HepG2 (cell line): ENCODE results near the gene SPATA32.

Experiments
- CTCF ChIP-seq: sonication (generic); formaldehyde crosslinking; IDR thresholded peaks from 2 replicates; pipeline ENCODE4 v1.5.0; 2020; ENCODE audit warnings: mild to moderate bottlenecking, missing genetic modification reagents, moderate library complexity
- FLYWCH1 ChIP-seq: sonication (generic); formaldehyde crosslinking; IDR thresholded peaks from 2 replicates; pipeline ENCODE4 v1.8.1; 2023; ENCODE audit warnings: mild to moderate bottlenecking, missing genetic modification reagents
- ZNF768 ChIP-seq: sonication (generic); formaldehyde crosslinking; IDR thresholded peaks from 2 replicates; pipeline ENCODE4 v1.4.0; 2020; ENCODE audit warnings: missing genetic modification reagents

DNA sequence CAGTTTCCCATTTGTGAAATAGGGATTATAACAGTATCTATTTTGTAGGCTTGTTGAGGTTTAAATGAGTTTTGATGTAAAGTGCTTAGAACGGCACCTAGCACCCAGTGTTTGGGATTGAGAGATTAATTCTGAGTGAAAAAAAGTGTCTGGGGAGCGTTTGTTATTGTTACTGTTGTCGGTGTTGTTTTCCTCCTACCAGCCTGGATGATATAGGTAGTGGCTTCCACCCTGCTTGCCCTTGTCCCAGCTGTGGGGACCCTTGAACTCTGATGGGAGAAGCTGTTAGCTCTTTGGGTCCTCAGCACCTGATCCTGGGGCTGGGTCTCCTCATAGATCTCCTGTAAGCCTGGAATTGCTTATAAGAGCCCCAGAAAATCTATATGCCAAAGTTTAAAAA, 35.3 kb downstream of the SPATA32 start:
- TF ChIP-seq CTCF (CRISPR knock-in tag) (no peak), ZNF768 (no peak), FLYWCH1 (CRISPR knock-in tag) (no peak)
